ENCODE data around the gene INPP5A.

Gene INPP5A

DNA sequence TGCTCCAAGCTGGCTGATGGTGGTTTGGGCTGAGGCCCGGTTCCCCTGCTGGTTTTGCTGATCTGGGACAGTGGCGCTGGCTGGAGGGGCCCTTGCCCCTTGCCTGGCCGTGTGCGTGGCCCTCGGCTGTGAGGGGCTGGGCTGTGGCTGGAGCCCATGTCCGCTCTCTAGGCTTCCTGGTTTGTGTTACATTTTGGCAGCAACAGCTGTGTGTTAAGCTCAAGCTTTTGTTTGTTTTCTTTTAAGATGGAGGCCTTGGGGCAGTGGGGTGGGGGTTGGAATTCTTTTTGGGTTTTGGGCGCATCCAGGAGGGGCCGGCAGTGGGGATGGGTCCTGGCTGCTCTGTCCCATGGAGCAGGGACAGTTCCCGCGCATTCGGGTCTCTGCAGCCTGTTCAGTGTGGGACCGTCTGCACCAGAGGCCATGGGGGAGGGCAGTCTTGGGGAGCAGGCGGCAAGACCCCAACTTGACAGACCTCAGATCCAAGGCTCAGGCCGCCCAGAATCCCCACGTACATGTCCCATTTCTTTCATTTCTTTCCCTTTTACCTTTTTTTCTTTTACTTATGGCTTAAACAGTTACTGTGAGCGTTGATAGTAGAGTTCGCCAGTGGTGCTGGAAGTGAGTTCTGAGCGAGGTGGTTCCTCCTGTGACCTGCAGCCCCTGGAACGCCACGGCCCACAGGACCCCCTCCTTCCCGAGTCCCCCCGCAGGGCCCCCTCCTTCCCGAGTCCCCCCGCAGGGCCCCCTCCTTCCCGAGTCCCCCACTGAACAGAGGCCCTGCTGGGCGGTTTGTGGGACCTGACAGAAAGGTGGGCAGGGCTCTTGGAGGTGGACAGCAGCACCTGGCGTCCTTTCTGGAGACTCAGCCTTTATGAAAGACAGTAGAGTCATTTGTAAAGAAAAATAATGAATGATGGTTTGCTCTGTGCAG lies 75.3 kb downstream of the INPP5A start (continued):
- TF ChIP-seq PATZ1 (CRISPR knock-in tag; IDR thresholded peaks at IDR 0.05; ENCODE audit: borderline replicate concordance) = no peak
- no peak for TF ChIP-seq OSR1 (CRISPR knock-in tag; IDR thresholded peaks at IDR 0.05)
- TF ChIP-seq CREB5 (CRISPR knock-in tag; IDR thresholded peaks at IDR 0.05; ENCODE audit: low read depth) = no peak

GRCh38 chr10:132613566-132614348 lies 76.2 kb downstream of the INPP5A start:
- ATAC-seq = no peak
- TF ChIP-seq, protein P1, sequence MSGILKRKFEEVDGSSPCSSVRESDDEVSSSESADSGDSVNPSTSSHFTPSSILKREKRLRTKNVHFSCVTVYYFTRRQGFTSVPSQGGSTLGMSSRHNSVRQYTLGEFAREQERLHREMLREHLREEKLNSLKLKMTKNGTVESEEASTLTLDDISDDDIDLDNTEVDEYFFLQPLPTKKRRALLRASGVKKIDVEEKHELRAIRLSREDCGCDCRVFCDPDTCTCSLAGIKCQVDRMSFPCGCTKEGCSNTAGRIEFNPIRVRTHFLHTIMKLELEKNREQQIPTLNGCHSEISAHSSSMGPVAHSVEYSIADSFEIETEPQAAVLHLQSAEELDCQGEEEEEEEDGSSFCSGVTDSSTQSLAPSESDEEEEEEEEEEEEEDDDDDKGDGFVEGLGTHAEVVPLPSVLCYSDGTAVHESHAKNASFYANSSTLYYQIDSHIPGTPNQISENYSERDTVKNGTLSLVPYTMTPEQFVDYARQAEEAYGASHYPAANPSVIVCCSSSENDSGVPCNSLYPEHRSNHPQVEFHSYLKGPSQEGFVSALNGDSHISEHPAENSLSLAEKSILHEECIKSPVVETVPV (CRISPR knock-in tag; IDR thresholded peaks at IDR 0.05) = no peak
- TF ChIP-seq TOX (CRISPR knock-in tag; IDR thresholded peaks at IDR 0.05; ENCODE audit: borderline replicate concordance) (no peak), TCF4 (CRISPR knock-in tag; IDR thresholded peaks at IDR 0.05; ENCODE audit: borderline replicate concordance) (no peak), ARNTL (CRISPR knock-in tag; IDR thresholded peaks at IDR 0.05; ENCODE audit: borderline replicate concordance, low read depth) (no peak), ZFP3 (CRISPR knock-in tag; IDR thresholded peaks at IDR 0.05) (no peak), OSR1 (CRISPR knock-in tag; IDR thresholded peaks at IDR 0.05) (no peak), ZC3H10 (CRISPR knock-in tag; IDR thresholded peaks at IDR 0.05) (no peak), ESRRG (CRISPR knock-in tag; IDR thresholded peaks at IDR 0.05) (no peak), GLIS3 (CRISPR knock-in tag; IDR thresholded peaks at IDR 0.05) (no peak), PATZ1 (CRISPR knock-in tag; IDR thresholded peaks at IDR 0.05; ENCODE audit: borderline replicate concordance) (no peak), ISL1 (CRISPR knock-in tag; IDR thresholded peaks at IDR 0.05) (no peak), CREB5 (CRISPR knock-in tag; IDR thresholded peaks at IDR 0.05; ENCODE audit: low read depth) (no peak), PPARA (CRISPR knock-in tag; IDR thresholded peaks at IDR 0.05; ENCODE audit: borderline replicate concordance) (no peak), ZFP30 (CRISPR knock-in tag; IDR thresholded peaks at IDR 0.05) (no peak), POU6F1 (CRISPR knock-in tag; IDR thresholded peaks at IDR 0.05; ENCODE audit: borderline replicate concordance, low read depth) (no peak), ZNF70 (CRISPR knock-in tag; IDR thresholded peaks at IDR 0.05) (no peak), ZNF8 (CRISPR knock-in tag; IDR thresholded peaks at IDR 0.05) (no peak), BACH2 (CRISPR knock-in tag; IDR thresholded peaks at IDR 0.05; ENCODE audit: borderline replicate concordance) (no peak)
- TF ChIP-seq, protein P2, sequence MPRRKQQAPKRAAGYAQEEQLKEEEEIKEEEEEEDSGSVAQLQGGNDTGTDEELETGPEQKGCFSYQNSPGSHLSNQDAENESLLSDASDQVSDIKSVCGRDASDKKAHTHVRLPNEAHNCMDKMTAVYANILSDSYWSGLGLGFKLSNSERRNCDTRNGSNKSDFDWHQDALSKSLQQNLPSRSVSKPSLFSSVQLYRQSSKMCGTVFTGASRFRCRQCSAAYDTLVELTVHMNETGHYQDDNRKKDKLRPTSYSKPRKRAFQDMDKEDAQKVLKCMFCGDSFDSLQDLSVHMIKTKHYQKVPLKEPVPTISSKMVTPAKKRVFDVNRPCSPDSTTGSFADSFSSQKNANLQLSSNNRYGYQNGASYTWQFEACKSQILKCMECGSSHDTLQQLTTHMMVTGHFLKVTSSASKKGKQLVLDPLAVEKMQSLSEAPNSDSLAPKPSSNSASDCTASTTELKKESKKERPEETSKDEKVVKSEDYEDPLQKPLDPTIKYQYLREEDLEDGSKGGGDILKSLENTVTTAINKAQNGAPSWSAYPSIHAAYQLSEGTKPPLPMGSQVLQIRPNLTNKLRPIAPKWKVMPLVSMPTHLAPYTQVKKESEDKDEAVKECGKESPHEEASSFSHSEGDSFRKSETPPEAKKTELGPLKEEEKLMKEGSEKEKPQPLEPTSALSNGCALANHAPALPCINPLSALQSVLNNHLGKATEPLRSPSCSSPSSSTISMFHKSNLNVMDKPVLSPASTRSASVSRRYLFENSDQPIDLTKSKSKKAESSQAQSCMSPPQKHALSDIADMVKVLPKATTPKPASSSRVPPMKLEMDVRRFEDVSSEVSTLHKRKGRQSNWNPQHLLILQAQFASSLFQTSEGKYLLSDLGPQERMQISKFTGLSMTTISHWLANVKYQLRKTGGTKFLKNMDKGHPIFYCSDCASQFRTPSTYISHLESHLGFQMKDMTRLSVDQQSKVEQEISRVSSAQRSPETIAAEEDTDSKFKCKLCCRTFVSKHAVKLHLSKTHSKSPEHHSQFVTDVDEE (CRISPR knock-in tag; IDR thresholded peaks at IDR 0.05) = no peak

Measured in SK-N-SH treated with all-trans-retinoic acid at 6 μM for 48 hours (cell line).